HG02973 (cell line): ENCODE results near the gene HPSE.

Source experiments
- ATAC-seq: cut with Tn5 transposase; IDR thresholded peaks from one replicate; pipeline ENCODE4 v1.9.1; 2021; ENCODE audit warnings: moderate library complexity; ENCODE audit not compliant: unreplicated experiment

Gene HPSE

GRCh38 chr4:83334425-83335241 lies at the start of gene HPSE:
TSS of gene HPSE (minus strand) at chr4:83334848. CDS start at chr4:83334782, 66 bp downstream.
- peak; percentile 86 for ATAC-seq

- no peak for ATAC-seq
Measured at GRCh38 chr4:83382850-83383249, 48.2 kb upstream of the HPSE start.

- no peak for ATAC-seq
Measured at GRCh38 chr4:83381173-83381572, 46.5 kb upstream of the HPSE start.

GRCh38 chr4:83378419-83378818 lies 43.8 kb upstream of the HPSE start:
- ATAC-seq = no peak

- ATAC-seq = no peak
Measured at GRCh38 chr4:83372931-83373330, 38.3 kb upstream of the HPSE start.

GRCh38 chr4:83371936-83372335 lies 37.3 kb upstream of the HPSE start:
- no peak for ATAC-seq

GRCh38 chr4:83371235-83371634 lies 36.6 kb upstream of the HPSE start:
- no peak for ATAC-seq

- no peak for ATAC-seq
Measured at GRCh38 chr4:83370640-83370906, 35.9 kb upstream of the HPSE start.

GRCh38 chr4:83369831-83370639 lies 35.4 kb upstream of the HPSE start:
- no peak for ATAC-seq

- ATAC-seq = no peak
Measured at GRCh38 chr4:83364312-83364711, 29.7 kb upstream of the HPSE start.

- ATAC-seq = no peak
Measured at GRCh38 chr4:83362492-83363329, 28.1 kb upstream of the HPSE start.

- ATAC-seq = no peak
Measured at GRCh38 chr4:83361416-83362103, 26.9 kb upstream of the HPSE start.

GRCh38 chr4:83360018-83360417 lies 25.4 kb upstream of the HPSE start:
- ATAC-seq = no peak

- ATAC-seq = no peak
Measured at GRCh38 chr4:83358410-83358809, 23.8 kb upstream of the HPSE start.

GRCh38 chr4:83356899-83357661 lies 22.4 kb upstream of the HPSE start:
- ATAC-seq = peak; percentile 72

- ATAC-seq = no peak
Measured at GRCh38 chr4:83353516-83353915, 18.9 kb upstream of the HPSE start.

- no peak for ATAC-seq
Measured at GRCh38 chr4:83348074-83348473, 13.4 kb upstream of the HPSE start.

- ATAC-seq = no peak
Measured at GRCh38 chr4:83342476-83342875, 7.8 kb upstream of the HPSE start.

- peak; percentile 62 for ATAC-seq
Measured at GRCh38 chr4:83340692-83341343, 6.2 kb upstream of the HPSE start.

GRCh38 chr4:83339573-83339972 lies 4.9 kb upstream of the HPSE start:
- ATAC-seq = no peak
